Heart left ventricle (tissue), 13 donors: ENCODE data around the gene JTB.

ENCODE experiments used
- POLR2A ChIP-seq, 2 donors: fragments of 450-650 bp; IDR thresholded peaks; one replicate each; pipeline ENCODE4 v1.6.1; 2017; ENCODE audit warnings: antibody characterized with exemption in 2 of 2, mild to moderate bottlenecking in 2 of 2, moderate library complexity in 2 of 2
- TF ChIP-seq, protein P1 (sequence below), 12 donors: fragments of 200-600 bp; sonication (generic) in 4 of 12; IDR thresholded peaks; one replicate each; pipeline versions ENCODE4 v1.5.0 to v1.8.0; 2018 to 2022; ENCODE audit warnings: antibody characterized with exemption in 12 of 12, mild to moderate bottlenecking in 5 of 12
- donor health status: ischemic (EF 13 %, LVEDD 7.1; RV severe dilation, severe dysfunction).
- donor health status: DM: no; HTN: yes; CAD: no.
- donor health status: DM: no; HTN: no; CAD: no.
- donor health status: ischemic (EF 25% LVEDD 6.9; RV normal size, moderate dysfunction).
- donor health status: ischemic (EF 25% LVEDD 5.7; RV mildly dilated, moderate dysfunction).
- donor health status: ischemic (EF 35%, LVEDD 5.7; RV mildly dilated, moderate dysfunction).
- donor health status: nonischemic (EF 11% LVEDD 7.7; RV severe dilation, severe dysfunction).
- donor health status: DM: yes; HTN: yes; CAD: no.
- donor health status: PGD.
- donor health status: ischemic (EF 29% LVEDD 5.4; RV normal size, mild dysfunction).
- donor health status: nonischemic (EF 23%, LVEDD 6.1; RV moderate dilation, normal function).

DNA sequence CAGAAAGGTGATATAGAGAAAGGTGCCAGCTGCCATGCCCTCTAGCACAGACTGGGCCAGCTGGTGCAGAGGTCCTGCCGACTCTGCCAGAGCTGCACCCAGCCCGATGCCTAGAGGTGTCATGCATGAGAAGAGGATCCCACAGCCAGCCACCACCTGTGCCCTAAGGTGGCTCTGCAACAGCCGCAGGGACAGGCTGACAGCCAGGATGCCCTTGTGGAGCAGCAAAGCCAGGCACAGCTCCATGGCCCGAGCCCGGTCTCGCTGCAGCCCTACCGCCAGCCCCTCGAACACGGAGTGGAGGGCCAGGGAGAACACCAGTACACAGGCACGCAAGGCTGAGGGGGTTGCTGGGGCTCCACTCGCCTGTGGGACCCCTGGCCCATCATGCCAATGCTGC, 17.3 kb downstream of the JTB start:
- TF ChIP-seq, protein P1, sequence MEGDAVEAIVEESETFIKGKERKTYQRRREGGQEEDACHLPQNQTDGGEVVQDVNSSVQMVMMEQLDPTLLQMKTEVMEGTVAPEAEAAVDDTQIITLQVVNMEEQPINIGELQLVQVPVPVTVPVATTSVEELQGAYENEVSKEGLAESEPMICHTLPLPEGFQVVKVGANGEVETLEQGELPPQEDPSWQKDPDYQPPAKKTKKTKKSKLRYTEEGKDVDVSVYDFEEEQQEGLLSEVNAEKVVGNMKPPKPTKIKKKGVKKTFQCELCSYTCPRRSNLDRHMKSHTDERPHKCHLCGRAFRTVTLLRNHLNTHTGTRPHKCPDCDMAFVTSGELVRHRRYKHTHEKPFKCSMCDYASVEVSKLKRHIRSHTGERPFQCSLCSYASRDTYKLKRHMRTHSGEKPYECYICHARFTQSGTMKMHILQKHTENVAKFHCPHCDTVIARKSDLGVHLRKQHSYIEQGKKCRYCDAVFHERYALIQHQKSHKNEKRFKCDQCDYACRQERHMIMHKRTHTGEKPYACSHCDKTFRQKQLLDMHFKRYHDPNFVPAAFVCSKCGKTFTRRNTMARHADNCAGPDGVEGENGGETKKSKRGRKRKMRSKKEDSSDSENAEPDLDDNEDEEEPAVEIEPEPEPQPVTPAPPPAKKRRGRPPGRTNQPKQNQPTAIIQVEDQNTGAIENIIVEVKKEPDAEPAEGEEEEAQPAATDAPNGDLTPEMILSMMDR (IDR thresholded peaks at IDR 0.05): no peak
- no peak for TF ChIP-seq POLR2A (IDR thresholded peaks at IDR 0.05)
